Measurements from ENCODE around the gene ATN1.
A peak's percentile ranks its signal among the peaks of the same experiment; 100 is the strongest.

The ATN1 gene

GRCh38 chr12:6928703-6929407, 1.1 kb downstream of the ATN1 start:
- DNase-seq, result no peak

DNA sequence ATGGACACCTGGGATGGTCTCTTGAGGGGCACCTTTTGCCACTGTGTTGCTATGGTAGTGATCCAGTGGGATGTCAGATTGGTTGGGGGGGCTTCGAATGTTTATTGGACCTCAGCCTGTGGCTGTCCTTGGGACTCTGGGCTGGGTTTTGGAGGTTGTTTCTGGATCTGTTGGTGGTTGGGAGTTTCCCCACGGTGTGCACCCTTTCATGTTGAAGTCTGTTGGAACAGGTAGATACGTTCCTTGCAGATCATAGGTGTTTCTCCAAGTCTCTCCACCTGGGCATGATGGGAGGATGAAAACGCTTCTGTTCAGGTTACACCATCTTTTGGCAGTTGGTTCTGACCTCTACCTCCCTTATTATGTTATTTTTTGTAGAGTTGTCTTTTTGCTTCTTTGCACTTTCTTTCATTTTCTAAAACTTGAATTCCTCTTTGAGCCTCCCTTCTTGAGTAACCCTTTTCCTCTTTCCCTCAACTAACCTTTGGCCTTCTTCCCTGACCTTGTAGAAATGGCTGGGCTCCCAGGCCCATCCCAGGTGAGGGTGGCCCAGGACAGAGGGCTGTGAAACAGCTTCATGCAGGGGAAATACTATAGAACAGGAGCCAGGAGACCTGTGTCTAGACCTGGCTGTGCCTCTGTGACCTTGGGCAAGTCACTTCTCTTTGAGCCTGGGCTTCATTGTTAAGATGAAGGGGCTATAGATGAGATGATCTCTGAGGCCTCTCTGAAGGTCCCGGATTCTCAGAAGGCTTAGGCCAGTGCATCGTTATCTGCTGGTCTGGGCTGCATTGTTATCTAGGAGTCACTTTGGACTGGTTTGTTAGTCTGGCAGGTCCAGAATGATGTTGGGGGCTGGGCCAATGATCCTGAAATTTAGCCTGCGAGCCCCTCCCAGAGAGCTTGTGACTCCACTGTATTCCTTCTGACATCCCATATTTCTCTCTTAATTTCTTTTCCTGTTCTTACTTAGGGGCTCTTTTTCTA, 2.0 kb downstream of the ATN1 start:
- DNase-seq, result no peak

DNA sequence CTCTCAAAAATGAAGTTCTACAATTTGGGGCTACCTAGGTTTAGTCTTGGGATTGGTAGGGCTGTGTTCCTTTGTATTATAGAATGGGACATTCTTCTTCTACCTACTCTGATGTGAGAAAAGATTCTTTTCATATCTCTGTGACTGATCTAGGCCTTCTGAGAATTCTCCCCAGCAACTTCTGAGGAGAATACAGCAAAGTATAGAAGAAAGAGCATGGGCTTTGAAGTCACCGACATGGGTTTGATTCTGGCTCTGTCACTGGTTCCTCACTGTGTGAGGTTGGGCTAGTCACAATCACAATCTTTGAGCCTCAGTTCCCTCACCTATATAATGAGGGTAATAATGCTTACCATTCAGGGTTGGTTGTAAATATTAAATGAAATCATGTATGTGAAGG, 5.0 kb downstream of the ATN1 start:
- no peak for DNase-seq

DNA sequence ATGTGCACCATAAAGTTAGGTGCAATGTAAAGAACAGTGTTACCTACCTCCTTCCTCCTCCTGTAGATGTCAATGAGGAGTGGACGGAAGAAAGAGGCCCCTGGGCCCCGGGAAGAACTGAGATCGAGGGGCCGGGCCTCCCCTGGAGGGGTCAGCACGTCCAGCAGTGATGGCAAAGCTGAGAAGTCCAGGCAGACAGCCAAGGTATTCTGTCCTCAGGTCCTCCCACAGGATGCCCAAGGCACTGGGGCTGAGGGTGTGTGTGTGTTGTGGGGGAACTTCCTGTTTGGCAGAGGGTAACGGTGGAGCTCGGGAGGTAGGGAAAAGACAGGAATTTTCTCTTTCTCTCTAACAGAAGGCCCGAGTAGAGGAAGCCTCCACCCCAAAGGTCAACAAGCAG, 6.4 kb downstream of the ATN1 start:
- no peak for DNase-seq

DNA sequence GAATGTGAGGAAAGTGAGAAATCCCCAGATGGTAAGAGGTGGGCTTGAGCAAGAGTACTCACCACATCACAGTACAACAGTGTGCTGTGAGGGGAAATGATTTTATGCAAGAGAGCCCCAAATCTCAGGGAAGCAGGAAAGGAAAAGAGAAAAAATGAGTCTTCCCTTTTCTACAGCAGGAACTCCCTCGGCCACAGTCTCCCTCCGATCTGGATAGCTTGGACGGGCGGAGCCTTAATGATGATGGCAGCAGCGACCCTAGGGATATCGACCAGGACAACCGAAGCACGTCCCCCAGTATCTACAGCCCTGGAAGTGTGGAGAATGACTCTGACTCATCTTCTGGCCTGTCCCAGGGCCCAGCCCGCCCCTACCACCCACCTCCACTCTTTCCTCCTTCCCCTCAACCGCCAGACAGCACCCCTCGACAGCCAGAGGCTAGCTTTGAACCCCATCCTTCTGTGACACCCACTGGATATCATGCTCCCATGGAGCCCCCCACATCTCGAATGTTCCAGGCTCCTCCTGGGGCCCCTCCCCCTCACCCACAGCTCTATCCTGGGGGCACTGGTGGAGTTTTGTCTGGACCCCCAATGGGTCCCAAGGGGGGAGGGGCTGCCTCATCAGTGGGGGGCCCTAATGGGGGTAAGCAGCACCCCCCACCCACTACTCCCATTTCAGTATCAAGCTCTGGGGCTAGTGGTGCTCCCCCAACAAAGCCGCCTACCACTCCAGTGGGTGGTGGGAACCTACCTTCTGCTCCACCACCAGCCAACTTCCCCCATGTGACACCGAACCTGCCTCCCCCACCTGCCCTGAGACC, 7.8 kb downstream of the ATN1 start:
- no peak for DNase-seq

DNA sequence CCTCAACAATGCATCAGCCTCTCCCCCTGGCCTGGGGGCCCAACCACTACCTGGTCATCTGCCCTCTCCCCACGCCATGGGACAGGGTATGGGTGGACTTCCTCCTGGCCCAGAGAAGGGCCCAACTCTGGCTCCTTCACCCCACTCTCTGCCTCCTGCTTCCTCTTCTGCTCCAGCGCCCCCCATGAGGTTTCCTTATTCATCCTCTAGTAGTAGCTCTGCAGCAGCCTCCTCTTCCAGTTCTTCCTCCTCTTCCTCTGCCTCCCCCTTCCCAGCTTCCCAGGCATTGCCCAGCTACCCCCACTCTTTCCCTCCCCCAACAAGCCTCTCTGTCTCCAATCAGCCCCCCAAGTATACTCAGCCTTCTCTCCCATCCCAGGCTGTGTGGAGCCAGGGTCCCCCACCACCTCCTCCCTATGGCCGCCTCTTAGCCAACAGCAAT, 8.5 kb downstream of the ATN1 start:
- no peak for DNase-seq

- DNase-seq, result no peak
These were observed 9.1 kb downstream of the ATN1 start for GRCh38 chr12:6936636-6937480.

GRCh38 chr12:6937481-6938352, 10.0 kb downstream of the ATN1 start:
- peak; percentile 93 to 97 for DNase-seq

GRCh38 chr12:6938353-6939190, 10.8 kb downstream of the ATN1 start:
- no peak for DNase-seq

DNA sequence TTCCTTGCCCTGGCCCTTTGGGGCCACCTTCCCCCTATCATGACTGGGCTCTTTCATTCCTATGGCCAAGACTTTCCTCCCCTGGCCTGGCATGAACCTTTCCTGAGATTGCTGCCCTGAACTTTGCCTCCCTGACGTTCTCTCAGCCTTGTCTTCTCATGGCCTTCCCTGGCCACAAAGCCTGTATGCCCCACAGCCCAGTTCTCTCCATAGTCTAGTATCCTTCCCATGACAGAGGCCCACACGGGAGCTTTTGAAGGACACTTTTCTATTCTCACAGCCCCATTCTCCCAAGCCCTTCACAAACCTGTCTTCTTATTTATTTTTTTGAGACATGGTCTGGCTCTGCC, 11.4 kb downstream of the ATN1 start:
- DNase-seq, result no peak

GRCh38 chr12:6941267-6941666, 13.5 kb downstream of the ATN1 start:
- no peak for DNase-seq

- DNase-seq, result no peak
These were observed 14.0 kb downstream of the ATN1 start for GRCh38 chr12:6941782-6942181.

DNA sequence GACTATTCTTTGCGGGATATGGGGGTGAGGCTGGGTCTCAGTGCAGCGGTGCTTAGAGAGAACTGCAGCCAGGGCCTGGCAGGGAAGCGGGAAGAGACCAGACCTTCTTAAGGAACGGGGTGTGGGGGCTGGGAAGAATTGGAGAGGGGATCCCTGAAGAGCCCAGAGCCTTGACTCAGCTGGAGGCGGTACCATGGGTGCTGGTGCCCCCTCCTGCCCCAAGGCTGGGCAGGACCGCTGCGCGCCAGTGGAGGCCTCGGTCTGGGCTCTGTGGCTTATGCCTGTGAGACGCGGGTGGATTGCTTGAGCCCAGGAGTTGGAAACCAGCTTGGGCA, 14.5 kb downstream of the ATN1 start:
- DNase-seq, result no peak

- peak; percentile 93 to 97 for DNase-seq
These were observed 15.6 kb downstream of the ATN1 start for GRCh38 chr12:6943389-6943721.

- DNase-seq, result peak; percentile 98 to 99
These were observed 16.1 kb downstream of the ATN1 start, which contains the start of the genes C12orf57 and RNU7-1 for GRCh38 chr12:6943722-6944380. Gene C12orf57, plus strand, starts transcription at chr12:6944022. Its CDS starts 100 bp downstream, at chr12:6944122. Gene RNU7-1, plus strand, starts transcription at chr12:6943816.

DNA sequence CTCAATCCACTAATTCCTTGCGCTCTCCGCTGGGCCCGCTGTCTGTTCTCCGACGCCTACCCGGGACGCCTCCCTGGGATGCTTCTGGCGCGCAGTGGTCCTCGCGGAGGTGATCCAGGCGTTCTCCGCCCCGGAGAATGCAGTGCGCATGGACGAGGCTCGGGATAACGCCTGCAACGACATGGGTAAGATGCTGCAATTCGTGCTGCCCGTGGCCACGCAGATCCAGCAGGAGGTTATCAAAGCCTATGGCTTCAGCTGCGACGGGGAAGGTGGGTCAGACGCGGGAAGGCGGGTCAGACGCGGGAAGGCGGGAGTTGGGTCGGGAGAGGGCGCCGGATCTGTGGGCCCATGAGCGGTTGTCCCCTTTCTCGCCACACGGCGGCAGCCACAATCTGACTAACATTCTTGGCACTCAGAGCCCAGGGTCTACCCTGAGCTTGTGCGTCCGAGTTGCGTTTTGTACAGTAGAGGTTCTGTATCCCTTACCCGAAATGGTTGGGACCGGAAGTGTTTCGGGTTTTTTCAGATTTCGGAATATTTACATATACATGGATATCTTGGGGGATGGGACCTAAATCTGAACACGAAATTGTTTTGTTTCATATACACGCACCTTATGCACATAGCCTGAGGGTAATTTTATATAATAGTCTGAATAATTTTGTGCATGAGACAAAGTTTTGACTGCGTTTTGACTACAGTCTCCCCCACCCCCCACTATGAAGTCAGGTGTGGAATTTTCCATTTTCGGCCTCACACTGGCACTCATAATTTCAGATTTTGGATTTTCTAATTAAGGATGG, 16.8 kb downstream of the ATN1 start:
- DNase-seq, result peak; percentile 99

- DNase-seq, result no peak
These were observed 17.9 kb downstream of the ATN1 start for GRCh38 chr12:6945613-6946012.

GRCh38 chr12:6946033-6946919, 18.5 kb downstream of the ATN1 start:
- DNase-seq, result no peak
